Aorta (tissue), 5 donors: ENCODE data around the gene KDM1B. TPM values are rescaled to one million over a fixed set of nuclear protein-coding genes. Genes with fewer than 3 reads are reported as not detected.

Source experiments
- ATAC-seq: fragments of 200-7000 bp; cut with Tn5 transposase; one replicate; pipeline ENCODE4 v1.9.1; 2022; ENCODE audit warnings: moderate library complexity; ENCODE audit not compliant: low FRiP score
- DNase-seq, 2 donors: peaks; one replicate each; pipeline ENCODE4 v3.0.0-alpha.2; 2020
- H3K27ac ChIP-seq, 2 donors: one replicate each; pipeline ENCODE4 v1.5.1; 2013; ENCODE audit warnings: low read length in 2 of 2, mild to moderate bottlenecking in 2 of 2, moderate library complexity in 2 of 2, control low read depth in 1 of 2, inconsistent platforms in 1 of 2, low read depth in 1 of 2
- H3K27me3 ChIP-seq, 2 donors: one replicate each; pipeline ENCODE4 v1.6.1; 2013; ENCODE audit warnings: control low read depth in 1 of 2, low read length in 1 of 2, mild to moderate bottlenecking in 1 of 2, moderate library complexity in 1 of 2; ENCODE audit not compliant: insufficient read depth in 2 of 2, control insufficient read depth in 1 of 2
- H3K36me3 ChIP-seq, 2 donors: one replicate each; pipeline ENCODE4 v1.6.1; 2013; ENCODE audit warnings: control low read depth in 1 of 2, low read length in 1 of 2, mild to moderate bottlenecking in 1 of 2; ENCODE audit not compliant: insufficient read depth in 2 of 2, control insufficient read depth in 1 of 2
- H3K4me1 ChIP-seq, 2 donors: one replicate each; pipeline ENCODE4 v1.6.1; 2013; ENCODE audit warnings: low read length in 2 of 2, control low read depth in 1 of 2, mild to moderate bottlenecking in 1 of 2, moderate library complexity in 1 of 2; ENCODE audit not compliant: insufficient read depth in 2 of 2, control insufficient read depth in 1 of 2
- H3K4me3 ChIP-seq, 2 donors: one replicate each; pipeline ENCODE4 v1.5.1; 2013; ENCODE audit warnings: low read length in 2 of 2, control low read depth in 1 of 2, mild to moderate bottlenecking in 1 of 2
- H3K9me3 ChIP-seq: one replicate; pipeline ENCODE4 v1.6.1; 2013; ENCODE audit warnings: mild to moderate bottlenecking, low read length; ENCODE audit not compliant: control insufficient read depth
- WGBS, 2 donors: extraction: QIAGEN DNeasy Blood & Tissue Kit; methylation state at CpG; one replicate each; pipeline ENCODE4 v1.1.7; 2013; 5-methylcytosine and 5-hydroxymethylcytosine counted together
- intact Hi-C, 2 donors: fragments of 100-400 bp; cut with DNase I; formaldehyde crosslinking; loops; one replicate each; pipeline versions ENCODE4 v1.14.2 to v1.15.0; 2022
- polyA plus RNA-seq, 2 donors: library from polyadenylated mRNA; stranded (reverse); fragments of 200-250 nt; gene quantifications; one replicate each; pipeline ENCODE4 v1.2.3, GENCODE V29; 2013
- total RNA-seq, 2 donors: library from RNA; stranded (reverse); fragmentation: NEBNext Ultra II Directional; extraction: Animal tissue kit (Norgen Biotek cat#: 25700); gene quantifications; one replicate each; pipeline ENCODE4 v1.2.1, GENCODE V29; 2021
- donor health status: healthy with polysubstance abuse.
- donor health status: Bipolar disorder and iron deficiency.
- donor health status: DM: no; HTN: no; CAD: no.
- donor health status: DM: no; HTN: no; CAD: no.
- donor health status: DM: yes; HTN: yes; CAD: no.

The KDM1B gene
- total and polyA plus RNA-seq, 4 donors = 4.5 to 15.3 (median 8.8) TPM

DNA sequence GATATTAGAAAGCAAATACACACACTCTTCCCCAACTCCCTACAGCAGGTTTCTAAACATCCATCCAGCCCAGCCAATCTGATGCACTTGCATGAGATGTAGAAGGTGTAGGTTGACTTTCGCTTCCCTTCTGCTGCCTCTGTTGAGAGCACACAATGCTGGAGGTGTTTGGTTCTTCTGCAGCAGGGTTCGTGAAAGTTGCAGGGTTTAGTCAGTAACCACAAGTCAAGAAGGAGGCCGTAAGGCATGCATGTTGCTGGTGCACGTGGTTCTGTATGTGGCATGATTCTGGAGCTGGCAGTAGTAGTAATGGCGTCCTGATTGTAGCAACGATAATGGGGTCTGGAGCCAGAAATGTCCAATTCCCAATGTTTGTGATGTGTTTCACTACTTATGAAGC, 56.1 kb downstream of the KDM1B start:
- H3K4me3 ChIP-seq = no peak overlapping the region
- H3K9me3 ChIP-seq = no peaks in the 10 kb centered on the region
- peaks cover 0 to 2% of the 10 kb centered on the region in 2 donors for H3K36me3 ChIP-seq
- WGBS, 2 donors = 95 to 96% methylated on average over 6 of the region's 6 CpGs
- DNase-seq (no peak), ATAC-seq (no peak)
- intact Hi-C loops = no loop called here
- H3K27me3 ChIP-seq = no peaks in the 10 kb centered on the region
- no peak overlapping the region for H3K27ac ChIP-seq
- H3K4me1 ChIP-seq = no peaks in the 10 kb centered on the region

GRCh38 chr6:18212231-18212630, 57.0 kb downstream of the KDM1B start:
- H3K36me3 ChIP-seq = no peaks in the 10 kb centered on the region
- no peak for DNase-seq
- intact Hi-C loops = no loop called here
- ATAC-seq = no peak
- no peaks in the 10 kb centered on the region for H3K27me3 ChIP-seq
- H3K4me1 ChIP-seq = no peaks in the 10 kb centered on the region
- H3K9me3 ChIP-seq = no peaks in the 10 kb centered on the region
- H3K4me3 ChIP-seq = no peak overlapping the region
- no peak overlapping the region for H3K27ac ChIP-seq
- 88 to 92% methylated on average over 4 of the region's 4 CpGs for WGBS, 2 donors

DNA sequence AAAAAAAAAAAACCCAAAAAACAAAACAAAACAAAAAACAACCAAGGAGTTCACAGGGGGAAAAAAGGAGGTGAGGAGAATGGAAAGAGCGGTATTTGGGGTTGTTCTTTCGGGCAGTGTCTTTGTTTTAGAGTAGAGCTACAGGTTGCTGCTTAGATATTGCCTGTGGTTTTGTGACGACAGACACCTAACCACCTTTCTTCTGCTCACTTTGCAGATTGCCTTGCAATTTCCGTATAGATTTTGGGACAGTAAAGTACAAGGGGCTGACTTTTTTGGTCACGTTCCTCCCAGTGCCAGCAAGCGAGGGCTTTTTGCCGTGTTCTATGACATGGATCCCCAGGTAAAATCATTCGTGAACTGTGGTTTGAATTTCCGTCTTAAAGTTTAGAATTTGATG, 58.2 kb downstream of the KDM1B start:
- Histone ChIP-seq H3K27ac (no peak overlapping the region), H3K4me1 (no peaks in the 10 kb centered on the region), H3K27me3 (no peaks in the 10 kb centered on the region), H3K36me3 (no peaks in the 10 kb centered on the region), H3K9me3 (no peaks in the 10 kb centered on the region), H3K4me3 (no peak overlapping the region)
- DNase-seq (no peak), ATAC-seq (no peak)
- intact Hi-C loops = no loop called here
- WGBS, 2 donors = 95 to 97% methylated on average over 9 of the region's 9 CpGs

- no peak for ATAC-seq
Measured at GRCh38 chr6:18214003-18214402, 58.8 kb downstream of the KDM1B start.

DNA sequence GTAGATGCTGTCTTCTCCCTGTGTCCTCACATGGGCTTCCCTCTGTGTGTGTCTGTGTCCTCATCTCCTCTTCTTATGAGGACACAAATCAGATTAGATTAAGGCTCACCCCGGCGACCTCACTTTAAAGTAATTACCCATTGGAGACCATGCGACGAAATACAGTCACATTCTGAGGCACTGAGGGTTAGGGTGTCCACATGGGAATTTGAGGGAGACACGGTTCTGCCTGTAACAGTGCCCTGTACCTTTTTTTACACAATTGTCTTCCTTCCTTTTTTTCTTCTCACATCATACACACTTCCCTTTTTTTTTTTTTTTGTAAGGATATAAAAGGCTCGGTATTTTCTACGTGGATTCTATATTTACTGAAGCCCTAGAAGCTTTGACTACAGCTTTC, 60.2 kb downstream of the KDM1B start:
- 92 to 93% methylated on average over 7 of the region's 7 CpGs for WGBS, 2 donors
- intact Hi-C loops = no loop called here
- ATAC-seq (no peak), DNase-seq (no peak)
- Histone ChIP-seq H3K27ac (no peak overlapping the region), H3K36me3 (no peaks in the 10 kb centered on the region), H3K4me3 (no peak overlapping the region), H3K9me3 (no peaks in the 10 kb centered on the region), H3K27me3 (no peaks in the 10 kb centered on the region), H3K4me1 (no peaks in the 10 kb centered on the region)

More at GRCh38 chr6:18214003-18214402, 58.8 kb downstream of the KDM1B start:
- intact Hi-C loops = no loop called here
- Histone ChIP-seq H3K9me3 (no peaks in the 10 kb centered on the region), H3K36me3 (no peaks in the 10 kb centered on the region), H3K4me1 (no peaks in the 10 kb centered on the region), H3K27ac (no peak overlapping the region), H3K4me3 (no peak overlapping the region), H3K27me3 (no peaks in the 10 kb centered on the region)
- DNase-seq = no peak
- WGBS, 2 donors = 5 to 10% methylated on average over 4 of the region's 4 CpGs

GRCh38 chr6:18216411-18216810, 61.2 kb downstream of the KDM1B start:
- intact Hi-C loops = no loop called here
- no peak overlapping the region for H3K4me3 ChIP-seq
- H3K27ac ChIP-seq = no peak overlapping the region
- H3K4me1 ChIP-seq = no peaks in the 10 kb centered on the region
- ATAC-seq (no peak), DNase-seq (no peak)
- H3K36me3 ChIP-seq = no peaks in the 10 kb centered on the region
- no peaks in the 10 kb centered on the region for H3K9me3 ChIP-seq
- 93 to 94% methylated on average over 7 of the region's 7 CpGs for WGBS, 2 donors
- H3K27me3 ChIP-seq = no peaks in the 10 kb centered on the region

DNA sequence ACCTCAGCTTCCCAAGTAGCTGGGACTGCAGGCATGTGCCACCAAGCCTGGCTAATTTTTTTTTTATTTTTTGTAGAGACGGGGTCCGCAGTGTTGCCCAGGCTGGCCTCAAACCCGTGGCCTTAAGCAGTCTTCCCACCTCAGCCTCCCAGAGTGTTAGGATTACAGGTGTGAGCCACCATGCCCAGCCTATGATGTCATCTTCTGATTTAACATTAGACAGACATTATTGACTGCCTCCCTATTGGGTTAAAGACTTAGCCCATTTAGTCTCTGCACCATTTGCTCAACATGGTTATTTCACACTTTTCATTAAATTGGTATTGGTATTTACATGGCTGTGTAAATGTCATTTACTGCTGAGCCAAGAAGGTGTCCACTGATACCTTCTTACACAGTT, 63.0 kb downstream of the KDM1B start:
- Histone ChIP-seq H3K27ac (no peak overlapping the region), H3K27me3 (no peaks in the 10 kb centered on the region), H3K4me3 (no peak overlapping the region), H3K4me1 (no peaks in the 10 kb centered on the region), H3K9me3 (no peaks in the 10 kb centered on the region), H3K36me3 (no peaks in the 10 kb centered on the region)
- WGBS, 2 donors = 93 to 95% methylated on average over 3 of the region's 3 CpGs
- intact Hi-C loops = no loop called here
- ATAC-seq (no peak), DNase-seq (no peak)

GRCh38 chr6:18219591-18219990, 64.4 kb downstream of the KDM1B start:
- H3K9me3 ChIP-seq = no peaks in the 10 kb centered on the region
- intact Hi-C loops = no loop called here
- H3K4me3 ChIP-seq = no peak overlapping the region
- no peak for DNase-seq
- WGBS, 2 donors = 35 to 37% methylated on average over 7 of the region's 7 CpGs
- no peak overlapping the region for H3K27ac ChIP-seq
- no peak for ATAC-seq
- H3K4me1 ChIP-seq = no peaks in the 10 kb centered on the region
- no peaks in the 10 kb centered on the region for H3K36me3 ChIP-seq
- H3K27me3 ChIP-seq = no peaks in the 10 kb centered on the region

DNA sequence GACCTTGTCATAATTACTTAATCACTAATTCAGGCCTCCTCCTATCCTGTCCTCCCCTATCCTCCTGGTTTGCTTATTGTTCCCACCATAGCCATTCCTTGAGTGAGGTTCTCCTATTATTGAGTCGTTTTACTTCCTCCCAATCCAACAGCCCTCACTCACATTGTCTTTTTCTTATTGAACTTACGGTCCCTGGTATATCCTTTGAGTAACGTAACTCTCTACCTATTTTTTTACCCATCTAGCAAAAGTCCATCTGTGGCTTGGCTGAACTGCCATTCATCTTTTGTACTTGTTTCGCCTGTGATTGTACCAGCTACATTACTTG, 66.0 kb downstream of the KDM1B start:
- Histone ChIP-seq H3K4me1 (no peaks in the 10 kb centered on the region), H3K9me3 (no peaks in the 10 kb centered on the region), H3K27ac (no peak overlapping the region), H3K4me3 (no peak overlapping the region), H3K36me3 (no peaks in the 10 kb centered on the region), H3K27me3 (no peaks in the 10 kb centered on the region)
- 93 to 96% methylated on average over 4 of the region's 4 CpGs for WGBS, 2 donors
- DNase-seq (no peak), ATAC-seq (no peak)
- intact Hi-C loops = no loop called here
